ENCODE measurements around the gene UQCR11.

Gene UQCR11

GRCh38 chr19:1585243-1585580 lies 20.1 kb downstream of the UQCR11 start:
- FAIRE-seq: no peak

- no peak for FAIRE-seq
These were observed 20.6 kb downstream of the UQCR11 start for GRCh38 chr19:1584500-1585242.

- no peak for FAIRE-seq
These were observed 23.1 kb downstream of the UQCR11 start for GRCh38 chr19:1582201-1582600.

GRCh38 chr19:1580957-1581356 lies 24.3 kb downstream of the UQCR11 start:
- FAIRE-seq: no peak

GRCh38 chr19:1580382-1580781 lies 24.9 kb downstream of the UQCR11 start:
- no peak for FAIRE-seq

GRCh38 chr19:1579222-1579621 lies 26.0 kb downstream of the UQCR11 start:
- FAIRE-seq: no peak

GRCh38 chr19:1577929-1578618 lies 27.2 kb downstream of the UQCR11 start:
- FAIRE-seq: no peak

GRCh38 chr19:1577090-1577928 lies 28.0 kb downstream of the UQCR11 start:
- FAIRE-seq: no peak

- no peak for FAIRE-seq
These were observed 28.8 kb downstream of the UQCR11 start for GRCh38 chr19:1576242-1577089.

- no peak for FAIRE-seq
These were observed 29.7 kb downstream of the UQCR11 start for GRCh38 chr19:1575323-1576241.

GRCh38 chr19:1574354-1575136 lies 30.7 kb downstream of the UQCR11 start:
- FAIRE-seq: no peak

GRCh38 chr19:1572795-1573194 lies 32.5 kb downstream of the UQCR11 start:
- FAIRE-seq: no peak

GRCh38 chr19:1571358-1571757 lies 33.9 kb downstream of the UQCR11 start:
- no peak for FAIRE-seq

- no peak for FAIRE-seq
These were observed 34.4 kb downstream of the UQCR11 start for GRCh38 chr19:1570836-1571235.

GRCh38 chr19:1569997-1570396 lies 35.3 kb downstream of the UQCR11 start:
- no peak for FAIRE-seq

- FAIRE-seq: no peak
These were observed 36.8 kb downstream of the UQCR11 start, which contains the start of gene MEX3D for GRCh38 chr19:1568320-1569019. Gene MEX3D (minus strand): TSS chr19:1568325. CDS start chr19:1568058, 267 bp downstream.

GRCh38 chr19:1567848-1568227 lies 37.4 kb downstream of the UQCR11 start:
- no peak for FAIRE-seq

- no peak for FAIRE-seq
These were observed 38.0 kb downstream of the UQCR11 start for GRCh38 chr19:1567116-1567847.

GRCh38 chr19:1566392-1567115 lies 38.7 kb downstream of the UQCR11 start:
- FAIRE-seq: no peak
